Measurements from ENCODE around the gene FBXO36. TPM values are rescaled to one million over a fixed set of nuclear protein-coding genes. Genes with fewer than 3 reads are reported as not detected.

Gene FBXO36
- total RNA-seq, 1 experiment from 2014 or later = 3.0 TPM

DNA sequence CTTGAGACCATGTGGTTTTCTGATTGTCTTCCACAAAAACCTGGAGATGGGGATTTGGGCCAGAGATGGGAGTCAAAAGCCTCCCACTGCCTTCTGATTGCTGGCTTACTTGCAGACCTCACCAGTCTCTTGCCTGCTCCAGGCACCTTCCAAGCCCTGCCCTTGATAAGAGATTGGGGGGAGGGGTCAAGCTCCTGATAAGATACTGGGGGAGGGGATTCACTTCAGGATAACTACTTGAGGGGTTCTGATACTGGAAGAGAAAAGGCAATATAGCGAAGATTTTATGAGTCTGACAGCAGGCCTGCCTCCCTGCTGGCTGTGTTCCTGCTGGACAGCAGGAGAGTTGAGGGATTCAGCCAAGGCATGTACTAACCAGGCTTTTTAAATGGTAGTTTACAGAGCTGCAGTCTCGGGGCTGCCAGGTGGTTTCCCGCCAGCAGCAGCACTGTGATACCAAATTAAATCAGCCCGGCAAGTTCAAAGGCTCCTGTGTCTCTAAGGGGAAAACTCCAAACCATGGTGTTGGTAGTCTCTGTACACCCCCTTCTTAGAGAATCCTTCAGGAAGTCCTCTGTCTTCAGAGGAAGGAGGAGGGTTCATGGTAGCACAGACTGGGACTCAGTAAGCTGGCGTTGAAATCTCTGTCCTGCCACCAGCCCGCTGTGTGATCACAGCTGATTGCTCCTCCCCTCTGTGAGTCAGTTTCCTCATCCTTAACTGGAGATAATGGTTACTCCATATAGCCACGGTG, 58.3 kb downstream of the FBXO36 start:
- peak; percentile 48 for DNase-seq
- no peak overlapping the region for H2AFZ ChIP-seq (ENCODE audit: low read length)
- H3K27ac Mint-ChIP-seq = peak overlapping the region; percentile 66 to 89 (median 77); a peak in 6 of 7 replicates

More for the DNA sequence above, 58.3 kb downstream of the FBXO36 start:
- Histone ChIP-seq H4K8ac (replicated peaks; ENCODE audit: insufficient read length, low read depth, low read length) (no peak overlapping the region), H3K9me3 (ENCODE audit: control insufficient read depth, low read depth, low read length) (no peaks in the 10 kb centered on the region), H3K79me1 (ENCODE audit: insufficient read depth, low read depth, low read length, poor library complexity, severe bottlenecking) (no peaks in the 10 kb centered on the region), H2BK20ac (ENCODE audit: low read depth, low read length, poor library complexity, severe bottlenecking) (no peak overlapping the region), H4K91ac (ENCODE audit: insufficient read length, low read depth, low read length) (no peak overlapping the region), H3K4me1 (ENCODE audit: insufficient read depth, low read length) (no peaks in the 10 kb centered on the region), H3K27ac (ENCODE audit: insufficient read length, low read depth, low read length) (no peak overlapping the region), H3T11ph (ENCODE audit: low read length) (no peak overlapping the region), H3K14ac (ENCODE audit: insufficient read depth, low read length) (no peak overlapping the region), H3K4me2 (ENCODE audit: insufficient read depth, insufficient read length, low read length) (no peak overlapping the region), H3K23me2 (ENCODE audit: insufficient read length, low read depth, low read length, poor library complexity, severe bottlenecking) (no peaks in the 10 kb centered on the region), H2AK5ac (ENCODE audit: insufficient read length, low read length) (no peak overlapping the region), H3K23ac (ENCODE audit: insufficient read length, low read depth, low read length) (no peak overlapping the region), H2BK5ac (ENCODE audit: insufficient read length, low read length) (no peak overlapping the region), H4K20me1 (ENCODE audit: control insufficient read depth, insufficient read depth, insufficient read length) (no peaks in the 10 kb centered on the region), H4K5ac (ENCODE audit: insufficient read length, low read depth, low read length) (no peak overlapping the region), H2BK15ac (ENCODE audit: low read depth, low read length) (no peak overlapping the region), H2BK120ac (ENCODE audit: low read depth, low read length, poor library complexity, severe bottlenecking) (no peak overlapping the region), H3K4ac (ENCODE audit: low read depth, low read length) (no peak overlapping the region), H2BK12ac (ENCODE audit: insufficient read length, low read depth, low read length) (no peak overlapping the region), H3K79me2 (ENCODE audit: insufficient read depth, low read length) (no peaks in the 10 kb centered on the region), H3K9ac (ENCODE audit: extremely low read depth, insufficient read length, low read length) (no peak overlapping the region), H3K56ac (ENCODE audit: insufficient read length, low read depth, low read length) (no peak overlapping the region), H3K27me3 (ENCODE audit: insufficient read depth, low read length) (no peaks in the 10 kb centered on the region), H3K18ac (ENCODE audit: insufficient read length, low read depth, low read length) (no peak overlapping the region)
- Mint-ChIP-seq H3K27me3 (ENCODE audit: low read depth) (no peaks in the 10 kb centered on the region), H3K4me3 (peak overlapping the region in 1 of 2 experiments; percentile 30; a peak in 1 of 5 replicates), H3K4me1 (peaks cover 12 to 20% of the 10 kb centered on the region in 2 experiments), H3K9me3 (no peaks in the 10 kb centered on the region), H3K36me3 (ENCODE audit: insufficient read depth in 1 of 3, low read depth in 3 of 3) (peaks cover 0 to 2% (median 2%) of the 10 kb centered on the region in 3 experiments; a peak in 2 of 7 replicates)
- TF ChIP-seq CTCF (conservative IDR thresholded peaks at IDR 0.05) = no peak
- WGBS (ENCODE audit: extremely low coverage, insufficient read length, low lambda C conversion rate) = no CpG with 5 or more reads among the region's 7 CpGs

All from H9 (cell line).